A673 (cell line): ENCODE measurements around the gene ARSG. TPM values are rescaled to one million over a fixed set of nuclear protein-coding genes. Genes with fewer than 3 reads are reported as not detected.
A peak's percentile ranks its signal among the peaks of the same experiment; 100 is the strongest.

ENCODE experiments used
- BruUV-seq: library from RNA; stranded (reverse); fragments of 400-500 nt; replicated peaks from 2 replicates; lab custom pipeline; 2021; lab: Mats Ljungman, UMichigan
- CTCF ChIA-PET: fragments of 300-600 bp; sonication (Branson Sonifier 250); formaldehyde crosslinking; loops from one replicate; lab custom pipeline; 2022; ENCODE audit warnings: antibody characterized with exemption; lab: Charles Lee
- POLR2A ChIA-PET: fragments of 300-600 bp; sonication (Branson Sonifier 250); formaldehyde crosslinking; loops from one replicate; lab custom pipeline; 2022; ENCODE audit warnings: antibody characterized with exemption; ENCODE audit not compliant: low non-redundant PET; lab: Charles Lee
- DNase-seq: peaks from one replicate; pipeline ENCODE4 v3.0.0-alpha.2; 2015; ENCODE audit warnings: low spot score
- H3K27ac ChIP-seq: fragments of 200-600 bp; sonication (generic); 2 replicates; pipeline ENCODE4 v1.5.1; 2016; ENCODE audit warnings: mixed run types, low read depth, mild to moderate bottlenecking, mixed read lengths, antibody characterized with exemption, low read length; ENCODE audit not compliant: poor library complexity, severe bottlenecking
- H3K27me3 ChIP-seq: fragments of 200-600 bp; sonication (generic); replicated peaks from 2 replicates; pipeline ENCODE4 v1.6.1; 2017; ENCODE audit warnings: mixed run types, low read depth, mild to moderate bottlenecking, mixed read lengths, antibody characterized with exemption, low read length; ENCODE audit not compliant: insufficient read depth, poor library complexity
- H3K36me3 ChIP-seq: fragments of 200-600 bp; sonication (generic); 2 replicates; pipeline ENCODE4 v1.6.1; 2016; ENCODE audit warnings: mixed run types, mild to moderate bottlenecking, mixed read lengths, antibody characterized with exemption, low read length; ENCODE audit not compliant: insufficient read depth, poor library complexity, severe bottlenecking
- H3K4me1 ChIP-seq: fragments of 200-600 bp; sonication (generic); 2 replicates; pipeline ENCODE4 v1.6.1; 2017; ENCODE audit warnings: mixed run types, mild to moderate bottlenecking, mixed read lengths, antibody characterized with exemption, low read length; ENCODE audit not compliant: insufficient read depth, poor library complexity, severe bottlenecking
- H3K4me3 ChIP-seq: fragments of 200-600 bp; sonication (generic); 2 replicates; pipeline ENCODE4 v1.5.1; 2016; ENCODE audit warnings: low read depth, mixed run types, mild to moderate bottlenecking, mixed read lengths, low read length; ENCODE audit not compliant: poor library complexity, severe bottlenecking
- H3K9me3 ChIP-seq: fragments of 200-600 bp; sonication (generic); 2 replicates; pipeline ENCODE4 v1.6.1; 2016; ENCODE audit warnings: mixed run types, low read depth, mild to moderate bottlenecking, mixed read lengths, antibody characterized with exemption, low read length; ENCODE audit not compliant: poor library complexity, severe bottlenecking
- EZH2 ChIP-seq: fragments of 200-600 bp; sonication (generic); IDR thresholded peaks from 2 replicates; pipeline ENCODE4 v1.6.1; 2017; ENCODE audit warnings: borderline replicate concordance, low read depth, mild to moderate bottlenecking, mixed read lengths, antibody characterized with exemption, low read length; ENCODE audit not compliant: poor library complexity, severe bottlenecking
- intact Hi-C: fragments of 100-400 bp; cut with micrococcal nuclease; formaldehyde crosslinking; loops from one replicate; pipeline ENCODE4 v1.10.0; 2022; ENCODE audit not compliant: unreplicated experiment
- total RNA-seq: library from RNA; stranded (reverse); gene quantifications from 2 replicates; pipeline ENCODE4 v1.2.3, GENCODE V29; 2021
- TF ChIP-seq, protein P1 (sequence below): fragments of 300-800, 200-600 bp; sonication (generic); conservative IDR thresholded peaks from 2 replicates; pipeline ENCODE4 v1.5.1; 2017; ENCODE audit warnings: low read depth, mild to moderate bottlenecking, antibody characterized with exemption, low read length, moderate library complexity, mixed read lengths

ARSG gene
- total RNA-seq, 1 experiment from 2014 or later, result 1.0 TPM

GRCh38 chr17:68458260-68459036 lies 167.2 kb downstream of the ARSG start:
- H3K27ac ChIP-seq, result no peak overlapping the region
- H3K27me3 ChIP-seq, result peaks cover 20% of the 10 kb centered on the region
- CTCF ChIA-PET, result interaction anchor here (0.5 to 1.8 kb wide), 3 partner anchors 243 to 516 kb away, joined by 3 to 4 read pairs (median 3); no protein-coding TSS in a partner anchor
- H3K36me3 ChIP-seq, result no peaks in the 10 kb centered on the region
- peaks cover 13% of the 10 kb centered on the region for H3K4me1 ChIP-seq
- no peaks in the 10 kb centered on the region for H3K9me3 ChIP-seq
- intact Hi-C loops, result loop anchor here (10.0 kb wide), 1 partner anchor 64 kb away; no protein-coding TSS in a partner anchor
- no peak for TF ChIP-seq EZH2
- TF ChIP-seq, protein P1, sequence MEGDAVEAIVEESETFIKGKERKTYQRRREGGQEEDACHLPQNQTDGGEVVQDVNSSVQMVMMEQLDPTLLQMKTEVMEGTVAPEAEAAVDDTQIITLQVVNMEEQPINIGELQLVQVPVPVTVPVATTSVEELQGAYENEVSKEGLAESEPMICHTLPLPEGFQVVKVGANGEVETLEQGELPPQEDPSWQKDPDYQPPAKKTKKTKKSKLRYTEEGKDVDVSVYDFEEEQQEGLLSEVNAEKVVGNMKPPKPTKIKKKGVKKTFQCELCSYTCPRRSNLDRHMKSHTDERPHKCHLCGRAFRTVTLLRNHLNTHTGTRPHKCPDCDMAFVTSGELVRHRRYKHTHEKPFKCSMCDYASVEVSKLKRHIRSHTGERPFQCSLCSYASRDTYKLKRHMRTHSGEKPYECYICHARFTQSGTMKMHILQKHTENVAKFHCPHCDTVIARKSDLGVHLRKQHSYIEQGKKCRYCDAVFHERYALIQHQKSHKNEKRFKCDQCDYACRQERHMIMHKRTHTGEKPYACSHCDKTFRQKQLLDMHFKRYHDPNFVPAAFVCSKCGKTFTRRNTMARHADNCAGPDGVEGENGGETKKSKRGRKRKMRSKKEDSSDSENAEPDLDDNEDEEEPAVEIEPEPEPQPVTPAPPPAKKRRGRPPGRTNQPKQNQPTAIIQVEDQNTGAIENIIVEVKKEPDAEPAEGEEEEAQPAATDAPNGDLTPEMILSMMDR, result no peak
- POLR2A ChIA-PET, result interaction anchor here (0.6 kb wide), 1 partner anchor 11 kb away, joined by 4 read pairs; no protein-coding TSS in a partner anchor
- H3K4me3 ChIP-seq, result peak overlapping the region; percentile 43
- no TSS peak for BruUV-seq
- DNase-seq, result no peak

DNA sequence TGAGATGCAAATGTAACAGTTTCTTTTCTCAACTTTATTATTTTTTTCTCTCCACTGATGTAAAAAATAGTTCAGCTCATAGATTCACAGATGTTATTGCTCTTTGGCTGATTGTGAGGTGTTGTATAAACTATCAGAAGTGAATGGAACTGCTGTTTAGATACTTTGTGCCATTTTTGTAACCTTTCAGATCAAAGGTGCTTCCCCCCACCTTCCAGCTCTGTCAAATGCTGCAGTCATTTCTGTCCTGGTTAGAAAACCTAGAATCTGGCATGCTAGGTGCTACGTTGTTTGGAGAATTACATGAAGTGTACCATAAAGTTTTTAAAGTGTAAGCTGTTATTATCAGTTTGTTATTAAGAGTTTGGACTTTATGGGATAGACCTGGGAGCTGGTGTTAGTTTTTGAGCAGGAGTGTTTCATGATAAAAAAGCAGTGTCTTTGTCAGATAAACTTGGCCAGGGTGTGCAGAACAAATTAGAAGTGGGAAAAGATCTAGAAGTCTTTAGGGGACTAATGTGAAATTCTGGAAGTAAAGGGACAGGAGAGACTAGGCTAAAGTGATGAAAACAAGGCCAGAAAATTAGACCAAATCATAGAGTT lies 167.8 kb downstream of the ARSG start:
- no peak for DNase-seq
- Histone ChIP-seq H3K4me1 (peaks cover 13% of the 10 kb centered on the region), H3K27ac (no peak overlapping the region), H3K4me3 (no peak overlapping the region), H3K9me3 (no peaks in the 10 kb centered on the region), H3K36me3 (no peaks in the 10 kb centered on the region), H3K27me3 (peaks cover 20% of the 10 kb centered on the region)
- POLR2A ChIA-PET, result no interaction called here
- no peak for TF ChIP-seq EZH2
- TF ChIP-seq, protein P1, result no peak
- no TSS peak for BruUV-seq
- CTCF ChIA-PET, result interaction anchor here (1.8 kb wide), 1 partner anchor 517 kb away, joined by 3 read pairs; no protein-coding TSS in a partner anchor
- intact Hi-C loops, result loop anchor here (10.0 kb wide), 1 partner anchor 64 kb away; no protein-coding TSS in a partner anchor

GRCh38 chr17:68460146-68460545 lies 168.9 kb downstream of the ARSG start:
- intact Hi-C loops, result loop anchor here (5.0 kb wide), 1 partner anchor 498 kb away; no protein-coding TSS in a partner anchor
- H3K27me3 ChIP-seq, result peaks cover 14% of the 10 kb centered on the region
- TF ChIP-seq, protein P1, result no peak
- no peak for TF ChIP-seq EZH2
- ChIA-PET CTCF (no interaction called here), POLR2A (no interaction called here)
- H3K36me3 ChIP-seq, result no peaks in the 10 kb centered on the region
- H3K4me3 ChIP-seq, result no peak overlapping the region
- no TSS peak for BruUV-seq
- H3K9me3 ChIP-seq, result no peaks in the 10 kb centered on the region
- no peak for DNase-seq
- H3K4me1 ChIP-seq, result peaks cover 13% of the 10 kb centered on the region
- H3K27ac ChIP-seq, result no peak overlapping the region
